HG02884 (cell line): ENCODE measurements around the gene USF3.
A peak's percentile ranks its signal among the peaks of the same experiment; 100 is the strongest.
"Not testable (repeated sequence)": the region's sequence is repeated elsewhere in the genome, so short reads cannot be mapped to it uniquely, and the experiment has no call there.

Source experiments
- ATAC-seq: cut with Tn5 transposase; IDR thresholded peaks from one replicate; pipeline ENCODE4 v1.9.1; 2021; ENCODE audit warnings: mild to moderate bottlenecking, moderate library complexity; ENCODE audit not compliant: unreplicated experiment

The USF3 gene

DNA sequence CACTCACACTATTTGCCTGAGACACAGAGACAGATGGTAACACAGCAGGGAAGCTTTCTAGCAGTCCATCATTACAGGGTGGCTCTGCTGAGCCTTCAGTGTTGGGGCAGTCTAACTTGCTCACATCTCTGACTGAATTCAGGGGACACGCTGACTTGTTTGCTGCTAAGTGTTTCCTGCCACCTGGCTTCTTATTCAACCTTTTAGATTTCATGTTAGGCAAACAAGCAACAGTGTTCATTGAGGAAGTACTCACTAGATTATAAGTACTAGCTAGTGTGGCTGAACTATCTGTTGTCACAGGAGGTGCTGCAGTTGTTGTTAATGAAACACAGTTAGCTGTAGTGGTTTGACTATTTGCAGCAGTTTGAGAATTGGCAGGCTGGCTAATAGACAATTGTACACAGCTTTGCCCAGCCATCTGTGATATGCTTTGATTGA, 37.3 kb downstream of the USF3 start:
- no peak for ATAC-seq

DNA sequence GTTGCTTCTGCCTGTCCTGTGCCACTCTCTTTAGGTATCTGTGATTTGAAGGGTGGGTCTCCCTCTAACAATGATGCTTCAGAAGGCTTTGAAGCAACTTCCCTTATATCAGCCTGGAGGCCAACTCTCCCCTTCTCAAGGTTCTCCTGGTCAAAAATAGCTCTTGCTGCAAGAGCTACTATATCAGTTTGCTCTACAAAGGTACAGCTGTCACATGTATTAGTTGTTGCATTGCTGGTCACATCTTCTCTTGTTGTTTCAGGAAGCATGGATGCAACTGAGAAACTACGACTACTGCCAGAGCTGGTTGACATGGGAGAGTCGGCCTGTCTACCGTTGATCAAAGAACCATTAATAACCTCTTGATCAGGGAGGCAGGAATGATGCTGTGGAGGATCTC, 38.3 kb downstream of the USF3 start:
- ATAC-seq: no peak

DNA sequence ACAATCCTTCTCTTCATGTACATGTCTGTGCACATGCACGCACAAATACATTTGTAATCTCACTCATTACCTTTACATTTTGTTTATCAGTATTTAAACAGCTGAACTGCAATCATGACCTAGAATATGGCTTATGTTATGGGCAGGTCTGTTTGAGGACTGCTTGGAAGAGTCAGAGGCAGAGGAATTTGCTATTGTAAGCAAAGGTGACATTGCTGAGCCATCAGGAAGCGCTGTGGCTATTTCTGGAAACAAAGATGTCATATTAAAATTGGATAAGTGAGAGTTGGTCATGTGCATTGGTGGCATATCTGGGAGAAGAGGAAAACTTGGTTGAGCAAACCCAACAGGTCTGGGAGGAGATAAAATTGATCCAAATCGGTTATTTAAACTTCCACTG, 41.6 kb downstream of the USF3 start:
- no peak for ATAC-seq

DNA sequence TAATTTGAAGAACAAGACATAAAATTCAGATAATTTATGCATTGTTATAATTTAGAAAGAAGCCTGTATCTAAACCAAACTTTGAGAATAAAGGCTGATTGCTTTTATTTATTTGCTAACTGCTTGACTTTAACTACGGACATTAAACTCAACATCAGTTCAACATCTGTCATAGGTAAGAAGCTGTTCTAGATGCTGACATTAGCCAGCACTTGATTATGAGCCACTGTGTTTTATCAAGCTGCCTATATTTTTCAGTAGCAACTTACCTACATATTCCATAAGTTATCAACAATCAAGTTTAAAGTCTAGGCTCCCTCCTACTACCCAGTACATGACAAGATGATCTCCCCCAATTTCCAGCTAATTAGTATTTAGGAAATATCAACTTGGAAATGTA, 42.1 kb downstream of the USF3 start:
- no peak for ATAC-seq

DNA sequence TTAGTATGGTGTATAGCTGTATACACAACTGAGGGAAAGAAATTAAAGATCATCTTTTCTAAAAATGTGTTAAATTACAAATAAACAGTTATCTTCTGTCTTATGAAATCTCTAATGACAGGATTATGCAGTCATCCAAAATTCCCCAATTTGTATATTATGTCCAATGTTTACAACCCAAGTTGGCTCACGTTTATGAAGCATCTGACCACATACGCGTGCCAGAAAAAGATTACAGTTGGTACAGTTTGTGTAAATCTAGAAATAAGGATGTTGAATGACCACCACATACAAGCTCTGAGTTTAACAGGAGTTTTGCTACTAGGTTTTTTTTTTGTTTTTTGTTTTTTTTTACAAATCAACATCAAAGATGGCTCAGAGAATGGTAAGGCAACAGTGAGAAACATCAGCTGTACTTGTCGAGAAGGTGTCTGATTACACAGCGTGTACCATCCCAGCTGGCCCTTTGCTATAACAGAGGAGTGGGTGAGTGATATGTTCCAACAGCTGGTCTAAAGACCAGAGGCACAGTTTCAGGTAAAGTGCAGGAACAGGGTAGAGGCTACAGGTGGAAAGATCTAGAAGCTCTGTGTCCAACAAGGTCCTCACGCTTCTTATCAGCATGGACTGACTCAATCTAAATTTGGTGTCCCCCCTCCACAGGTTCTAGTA, 47.1 kb downstream of the USF3 start:
- ATAC-seq: no peak

DNA sequence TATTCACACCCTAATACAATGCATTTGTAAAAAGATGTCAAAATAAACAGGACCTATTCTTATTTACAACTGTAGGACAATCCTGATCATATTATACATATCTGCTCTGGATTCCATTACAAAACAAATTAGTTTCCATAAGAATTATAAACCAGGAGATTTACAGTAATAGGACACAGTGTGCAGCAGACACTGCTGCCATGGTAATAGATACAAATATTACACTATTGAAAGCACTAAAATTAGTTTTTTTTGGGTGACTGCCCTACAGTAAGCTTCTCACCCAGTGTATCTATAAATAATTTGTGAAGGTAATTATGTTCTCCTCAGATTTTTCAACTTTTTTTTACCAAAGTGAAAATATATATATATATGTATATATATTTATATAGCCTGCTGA, 47.9 kb downstream of the USF3 start:
- ATAC-seq: no peak

DNA sequence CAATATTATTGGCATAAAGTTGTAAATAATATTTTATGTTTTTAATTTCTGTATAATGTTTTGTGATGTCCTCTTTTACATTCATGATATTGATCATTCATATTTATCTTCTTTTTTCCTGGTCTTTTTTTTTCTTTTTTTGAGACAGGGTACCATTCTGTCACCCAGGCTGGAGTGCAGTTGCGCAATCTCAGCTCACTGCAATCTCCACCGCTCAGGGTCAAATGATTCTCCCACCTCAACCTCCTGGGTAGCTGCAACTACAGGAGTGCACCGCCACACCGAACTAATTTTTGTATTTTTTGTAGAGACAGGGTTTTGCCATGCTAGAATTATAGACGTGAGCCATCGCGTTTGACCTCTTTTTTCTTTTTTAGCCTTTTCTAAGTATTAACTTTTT, 52.9 kb downstream of the USF3 start:
- no peak for ATAC-seq

DNA sequence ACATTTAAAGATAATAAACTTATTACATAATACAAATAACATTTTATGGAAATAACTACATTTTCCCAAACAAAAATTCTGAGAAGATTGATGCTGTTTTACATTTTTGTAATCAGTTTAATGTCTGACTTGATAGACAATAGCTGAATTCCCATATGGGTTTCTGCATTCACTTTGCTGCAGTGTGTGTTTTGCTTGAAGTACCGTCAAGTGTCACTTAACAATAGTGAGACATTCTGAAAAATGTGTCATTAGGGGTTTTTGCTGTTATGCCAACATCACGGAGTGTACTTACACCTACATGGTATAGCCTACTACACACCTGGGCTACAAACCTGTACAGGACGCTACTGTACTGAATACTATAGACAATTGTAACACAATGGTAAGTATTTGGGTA, 57.5 kb downstream of the USF3 start:
- no peak for ATAC-seq

DNA sequence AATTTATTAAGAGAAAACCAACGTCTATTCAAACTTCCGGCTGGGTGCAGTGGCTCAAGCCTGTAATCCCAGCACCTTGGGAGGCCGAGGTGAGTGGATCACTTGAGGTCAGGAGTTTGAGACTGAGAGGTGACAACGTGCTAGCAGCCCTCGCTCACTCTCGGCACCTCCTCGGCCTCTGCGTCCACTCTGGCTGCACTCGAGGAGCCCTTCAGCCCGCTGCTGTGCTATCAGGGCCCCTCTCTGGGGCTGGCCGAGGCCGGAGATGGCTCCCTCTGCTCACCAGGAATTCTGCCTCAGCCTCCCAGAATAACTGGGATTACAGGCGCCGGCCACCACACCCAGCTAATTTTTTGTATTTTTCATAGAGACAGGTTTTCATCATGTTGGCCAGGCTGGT, 58.7 kb downstream of the USF3 start:
- ATAC-seq: no peak

DNA sequence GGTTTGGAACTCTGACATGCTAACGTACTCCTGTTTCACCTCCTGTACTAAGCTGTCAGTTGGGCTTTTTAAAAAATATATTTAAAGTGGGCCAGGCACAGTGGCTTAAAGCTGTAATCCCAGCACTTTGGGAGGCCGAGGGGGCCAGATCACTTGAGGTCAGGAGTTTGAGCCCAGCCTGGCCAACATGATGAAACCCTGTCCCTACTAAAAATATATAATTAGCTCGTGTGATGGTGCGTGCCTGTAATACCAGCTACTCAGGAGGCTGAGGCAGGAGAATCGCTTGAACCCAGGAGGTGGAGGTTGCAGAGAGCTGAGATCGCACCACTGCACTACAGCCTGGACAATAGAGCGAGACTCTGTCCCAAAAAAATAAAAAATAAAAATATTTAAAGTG, 60.4 kb downstream of the USF3 start:
- ATAC-seq: not testable (repeated sequence)

DNA sequence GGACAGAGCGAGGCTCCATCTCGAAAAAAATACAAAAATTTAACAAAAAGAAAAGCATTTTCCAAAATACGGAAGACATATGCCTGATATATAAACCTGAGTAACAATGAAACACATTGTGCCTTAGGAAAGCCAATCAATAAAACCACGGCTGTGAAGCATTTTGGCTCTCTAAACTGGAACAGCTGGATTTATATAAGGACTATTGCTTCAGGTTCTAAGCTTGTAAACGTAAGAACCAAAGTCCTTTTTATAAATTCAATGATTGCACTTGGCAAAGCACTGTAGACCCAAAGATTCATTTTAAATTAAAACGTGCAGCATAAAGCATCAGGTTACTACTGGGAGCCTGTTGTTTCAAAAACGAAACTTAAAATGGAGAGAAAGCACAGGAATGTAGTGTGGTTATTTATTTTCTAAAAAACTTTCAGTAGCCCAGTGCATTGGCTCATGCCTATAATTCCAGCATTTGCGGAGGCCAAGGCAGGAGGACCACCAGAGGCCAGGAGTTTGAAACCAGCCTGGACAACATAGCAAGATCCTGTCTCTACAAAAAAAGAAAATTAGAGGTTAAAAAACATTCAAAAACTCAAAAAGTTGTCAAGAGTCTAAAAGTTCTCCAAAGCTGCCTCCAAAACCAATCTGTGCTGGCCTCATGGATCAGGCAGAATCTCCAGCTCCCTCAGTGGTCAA, 61.5 kb downstream of the USF3 start:
- ATAC-seq: no peak

DNA sequence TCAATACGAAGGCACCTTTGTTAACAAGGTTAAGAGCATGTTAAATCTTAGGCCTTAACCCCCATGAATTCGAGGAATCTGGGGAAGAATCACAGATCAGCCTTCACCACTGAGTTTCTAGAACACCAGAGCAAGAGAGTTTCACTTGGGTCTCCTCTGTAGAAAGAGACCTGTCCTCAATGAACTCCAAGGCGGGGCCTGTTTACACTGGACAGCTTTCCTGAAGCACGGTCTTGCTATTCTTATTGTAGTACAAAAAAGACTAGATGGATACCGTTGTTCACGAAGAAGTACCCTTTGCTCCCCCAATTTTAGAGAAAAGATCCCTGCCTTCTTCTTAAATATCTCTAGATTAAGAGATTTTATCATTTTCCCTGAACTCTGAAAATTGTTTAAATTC, 64.9 kb downstream of the USF3 start:
- ATAC-seq: no peak

DNA sequence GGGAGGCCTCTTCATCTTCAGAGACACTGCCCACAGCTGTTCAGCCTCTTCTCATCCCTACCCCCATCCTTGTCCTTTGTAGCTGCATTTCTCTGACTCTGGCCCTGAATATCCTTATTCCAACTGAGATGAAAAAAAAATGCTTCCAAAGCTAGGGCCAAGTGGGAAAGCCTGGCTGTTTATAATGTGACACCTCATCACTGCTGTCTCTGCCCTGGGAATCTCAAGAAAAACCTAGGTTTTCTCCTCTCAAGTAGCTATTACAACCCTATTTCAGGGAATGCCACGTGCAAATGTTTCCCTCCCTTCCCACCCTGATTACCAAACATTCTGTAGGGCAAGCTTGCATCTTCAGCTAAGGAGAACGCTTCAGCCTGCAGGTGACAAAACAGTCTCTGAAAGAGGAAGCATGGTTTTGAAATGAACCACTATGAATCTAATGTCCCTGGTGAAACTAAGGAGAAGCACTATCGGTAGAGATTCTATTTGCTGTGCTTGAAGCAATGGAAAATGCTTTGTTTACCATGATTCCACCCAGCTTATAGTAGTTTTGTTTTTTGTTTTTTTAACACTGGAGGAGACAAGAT, 65.4 kb downstream of the USF3 start:
- ATAC-seq: peak; percentile 61

DNA sequence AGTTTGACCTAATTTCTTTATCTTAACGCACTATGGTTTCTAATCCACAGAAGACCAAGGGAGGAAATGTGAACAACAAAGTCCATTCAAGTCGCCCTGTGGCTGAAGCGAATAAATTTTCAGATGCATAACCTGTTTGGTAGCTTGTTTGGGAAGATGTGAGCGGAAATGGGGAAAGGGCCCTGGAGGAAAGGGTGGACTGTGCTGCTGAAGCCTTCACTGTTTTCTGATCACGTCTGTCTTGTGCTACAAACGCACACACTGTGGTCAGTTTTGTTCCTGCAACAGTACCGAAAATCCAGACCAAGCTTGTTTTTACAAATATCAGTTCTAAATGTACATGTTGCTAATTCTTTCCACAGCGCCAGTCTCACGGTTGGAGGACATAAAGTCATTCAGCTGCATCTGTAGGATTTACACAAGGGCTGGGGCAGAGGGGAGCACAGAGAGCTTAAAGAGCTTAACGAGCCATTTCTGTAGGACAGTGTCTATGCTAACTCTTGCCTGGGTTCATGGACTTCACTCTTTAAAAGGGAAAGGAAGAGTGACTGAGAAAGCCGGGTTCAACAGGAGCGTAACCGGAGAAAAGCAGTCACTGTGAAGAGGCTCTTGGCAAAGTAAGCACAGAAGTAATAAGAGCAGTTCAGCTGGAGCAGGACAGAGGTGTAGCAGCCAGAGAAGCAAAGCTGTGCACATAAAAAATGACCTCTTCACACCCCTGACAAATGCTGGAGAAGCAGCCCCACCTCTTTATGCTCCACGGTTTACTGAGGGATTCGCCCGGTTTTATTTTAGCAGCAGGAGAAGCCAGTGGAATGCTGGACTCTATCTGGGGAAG, 66.6 kb downstream of the USF3 start:
- no peak for ATAC-seq

DNA sequence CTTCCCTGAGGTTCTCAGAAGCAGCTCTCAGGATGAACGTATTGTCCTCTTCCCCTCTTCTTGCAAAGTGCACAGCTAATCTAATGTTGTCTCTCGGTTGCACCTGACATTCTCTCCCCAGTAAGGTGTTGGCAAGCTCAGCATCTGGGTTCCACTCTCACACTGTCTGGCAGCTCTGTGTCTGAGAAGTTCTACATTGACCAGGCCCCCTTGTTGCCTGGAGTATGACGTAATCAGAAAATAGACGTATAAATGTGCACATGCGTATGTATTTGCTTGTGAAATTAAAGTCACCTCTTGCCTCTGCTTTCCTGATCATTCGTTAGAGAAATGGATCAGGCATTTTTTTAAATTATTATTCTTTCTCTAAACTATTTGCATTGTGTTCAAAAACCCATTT, 67.7 kb downstream of the USF3 start:
- no peak for ATAC-seq

DNA sequence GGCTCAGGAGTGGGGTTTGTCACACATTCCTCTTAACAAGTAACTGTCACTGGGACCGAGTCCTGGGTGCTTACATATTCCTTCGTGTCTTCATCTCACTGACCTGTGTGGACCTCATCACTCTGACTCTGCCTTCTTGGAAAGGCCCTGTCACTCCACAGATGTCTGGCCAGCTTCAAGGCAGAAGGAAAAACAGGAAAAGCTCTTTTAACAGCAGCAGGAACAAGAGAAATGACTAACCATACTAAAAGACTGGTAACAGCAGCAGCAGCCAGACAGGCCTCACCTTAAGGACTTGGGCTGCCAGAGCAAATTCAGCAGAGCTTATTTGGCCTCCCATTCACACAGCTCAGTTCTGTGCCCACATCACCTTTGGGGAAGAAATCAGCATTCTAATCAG, 68.1 kb downstream of the USF3 start:
- ATAC-seq: no peak

DNA sequence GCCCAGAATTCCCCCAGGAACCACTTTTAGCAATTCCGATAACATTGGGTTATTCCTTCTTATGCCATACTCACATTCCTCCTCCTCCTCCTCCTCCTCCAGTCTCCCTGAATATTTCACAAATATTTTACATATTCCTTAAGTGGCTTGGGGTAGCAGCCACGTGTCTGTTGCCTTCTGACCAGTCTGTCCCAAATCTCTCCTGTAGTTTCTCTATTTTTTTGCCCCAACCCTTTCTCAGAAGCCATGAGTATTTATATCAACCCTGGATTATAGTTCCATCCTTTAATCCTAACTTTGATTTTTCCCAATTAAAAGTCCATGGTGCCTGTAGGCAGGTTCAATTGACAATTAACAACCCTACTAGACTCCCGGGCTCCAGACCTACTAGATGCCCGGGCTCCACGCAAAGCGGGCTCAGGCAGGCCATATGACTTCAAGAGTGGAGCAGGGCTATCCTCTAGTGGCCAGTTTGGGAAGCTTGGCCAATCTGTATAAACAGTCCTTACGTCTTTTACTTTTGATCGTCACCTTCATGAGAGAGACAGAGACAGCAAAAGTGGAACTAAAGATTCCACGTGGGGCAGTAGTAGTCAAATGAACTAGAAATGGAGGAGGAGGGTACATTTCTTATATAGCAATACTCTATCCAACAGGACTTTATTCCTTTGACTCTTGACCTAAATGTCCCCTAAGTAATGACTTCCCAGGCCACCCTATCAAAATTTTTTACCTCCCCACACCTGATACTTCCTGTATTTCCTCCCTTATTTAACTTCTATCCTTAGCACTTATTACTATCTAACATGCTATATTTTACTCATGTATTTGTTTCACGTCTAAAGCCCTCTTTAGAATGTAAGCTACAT, 69.7 kb downstream of the USF3 start:
- peak; percentile 80 for ATAC-seq

DNA sequence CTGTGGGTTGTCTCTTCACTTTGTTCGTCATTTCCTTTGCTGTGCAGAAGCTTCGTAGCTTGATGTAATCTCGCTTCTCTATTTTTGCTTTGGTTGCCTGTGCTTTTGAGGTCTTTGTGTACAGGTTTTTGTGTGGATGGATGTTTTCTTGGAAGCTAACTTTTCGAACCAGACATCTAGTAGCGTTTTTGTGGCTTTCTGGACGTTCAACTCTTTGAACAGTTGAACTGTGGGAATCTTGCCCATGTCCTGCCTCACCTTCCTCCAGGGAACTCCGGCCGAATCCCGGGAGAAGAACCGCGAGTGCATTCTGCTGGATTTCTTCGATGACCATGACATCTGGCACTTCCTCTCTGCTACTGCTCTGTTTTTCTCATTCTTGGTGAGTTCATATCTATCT, 70.6 kb downstream of the USF3 start:
- ATAC-seq: no peak

DNA sequence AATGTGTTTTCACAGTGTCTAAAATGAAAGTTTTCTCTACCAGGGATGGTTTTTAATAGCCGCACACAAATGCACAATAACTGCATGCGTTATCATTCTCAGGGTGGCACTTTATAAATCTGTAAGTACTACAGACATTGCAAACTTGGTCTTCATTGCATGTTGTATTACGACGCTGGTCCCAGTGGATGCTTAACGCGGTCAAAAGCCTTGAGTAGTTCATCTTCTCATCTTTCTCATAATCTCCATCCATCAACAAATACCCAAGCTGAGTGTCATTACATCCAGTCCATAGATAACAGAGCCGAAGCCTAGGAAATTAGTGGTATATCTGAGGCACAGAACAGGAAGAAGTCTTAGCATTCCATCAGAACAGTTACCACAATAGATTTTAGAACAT, 72.6 kb downstream of the USF3 start:
- no peak for ATAC-seq

DNA sequence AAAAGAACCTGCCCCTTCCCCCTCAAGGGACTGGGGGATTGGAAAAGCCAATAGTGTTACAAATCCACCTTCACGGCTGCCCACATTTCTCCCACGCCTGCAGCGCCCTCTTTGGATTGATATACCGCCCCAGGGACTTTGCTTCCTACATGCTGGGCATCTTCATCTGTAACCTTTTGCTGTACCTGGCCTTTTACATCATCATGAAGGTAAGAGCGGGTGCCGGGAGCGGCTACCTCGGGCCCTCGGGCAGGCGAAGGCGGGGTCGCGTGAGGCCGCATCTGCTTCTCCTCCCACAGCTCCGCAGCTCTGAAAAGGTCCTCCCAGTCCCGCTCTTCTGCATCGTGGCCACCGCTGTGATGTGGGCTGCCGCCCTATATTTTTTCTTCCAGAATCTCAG, 73.1 kb downstream of the USF3 start:
- no peak for ATAC-seq

DNA sequence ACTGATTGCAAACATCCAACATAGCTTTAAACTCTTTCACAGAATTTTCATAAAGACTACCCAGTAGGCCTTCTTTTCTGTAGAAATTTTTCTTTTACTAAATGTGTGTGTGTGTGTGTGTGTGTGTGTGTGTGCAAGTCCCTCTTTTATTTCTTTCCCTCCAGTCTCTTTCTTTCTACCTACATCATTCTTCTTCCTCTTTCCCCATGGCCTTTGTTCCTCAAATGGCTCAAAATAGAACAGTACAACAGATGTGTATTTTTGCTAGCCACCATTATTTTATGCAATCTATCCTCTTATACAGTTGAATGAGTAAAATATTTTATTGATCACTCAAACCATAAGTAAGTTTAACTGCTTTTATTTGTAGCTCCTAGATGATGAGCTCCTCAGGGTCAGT, 76.4 kb downstream of the USF3 start:
- no peak for ATAC-seq
